ENCODE results near the gene SLC35B1. TPM values are rescaled to one million over a fixed set of nuclear protein-coding genes. Genes with fewer than 3 reads are reported as not detected.
A peak's percentile ranks its signal among the peaks of the same experiment; 100 is the strongest.

Gene SLC35B1
- total RNA-seq, 2 donors from 2014 or later = 29.1 to 60.9 TPM

GRCh38 chr17:49742166-49742638 is 34.4 kb upstream of the SLC35B1 start:
- peak overlapping the region; percentile 98 for H3K27ac Mint-ChIP-seq
- ATAC-seq (replicated peaks) = no peak
- H3K9me3 Mint-ChIP-seq = no peaks in the 10 kb centered on the region
- H3K4me3 Mint-ChIP-seq = peak overlapping the region; percentile 95
- H3K36me3 Mint-ChIP-seq (ENCODE audit: low read depth) = peaks cover 22% of the 10 kb centered on the region
- peaks cover 76% of the 10 kb centered on the region for H3K4me1 Mint-ChIP-seq
- H3K27me3 Mint-ChIP-seq = no peaks in the 10 kb centered on the region

DNA sequence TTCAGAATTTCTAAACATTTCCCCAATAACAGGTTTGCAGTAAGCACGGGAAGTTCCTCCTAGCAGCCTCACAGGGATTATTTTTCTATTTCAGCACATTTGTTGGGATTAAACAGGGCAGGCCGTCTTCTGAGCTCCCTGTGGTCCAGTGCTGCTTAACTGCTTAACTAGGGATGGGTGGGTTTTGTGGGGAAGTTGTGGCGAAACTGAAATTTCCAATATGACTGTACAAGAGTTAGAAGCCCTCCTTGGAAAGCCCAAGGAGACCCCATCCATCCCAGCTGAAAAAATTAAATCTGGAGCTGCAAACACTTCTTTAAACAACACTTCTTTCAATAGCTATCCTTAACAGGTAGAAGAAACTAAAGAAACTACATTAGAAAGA is 33.9 kb upstream of the SLC35B1 start:
- H3K9me3 Mint-ChIP-seq = no peaks in the 10 kb centered on the region

GRCh38 chr17:49741009-49741691 is 33.4 kb upstream of the SLC35B1 start:
- ATAC-seq (replicated peaks) = peak; percentile 30
- Mint-ChIP-seq H3K27ac (peak overlapping the region; percentile 98), H3K4me1 (peaks cover 74% of the 10 kb centered on the region), H3K4me3 (peak overlapping the region; percentile 95), H3K27me3 (no peaks in the 10 kb centered on the region), H3K36me3 (ENCODE audit: low read depth) (peaks cover 19% of the 10 kb centered on the region), H3K9me3 (no peaks in the 10 kb centered on the region)

More for the DNA sequence above, 33.9 kb upstream of the SLC35B1 start:
- Mint-ChIP-seq H3K27me3 (no peaks in the 10 kb centered on the region), H3K27ac (peak overlapping the region; percentile 98), H3K36me3 (ENCODE audit: low read depth) (peaks cover 22% of the 10 kb centered on the region), H3K4me3 (peak overlapping the region; percentile 95), H3K4me1 (peaks cover 76% of the 10 kb centered on the region)
- no peak for ATAC-seq (replicated peaks)

GRCh38 chr17:49739641-49740271 is 32.0 kb upstream of the SLC35B1 start:
- Mint-ChIP-seq H3K4me1 (peaks cover 64% of the 10 kb centered on the region), H3K27me3 (no peaks in the 10 kb centered on the region), H3K36me3 (ENCODE audit: low read depth) (peaks cover 9% of the 10 kb centered on the region), H3K9me3 (no peaks in the 10 kb centered on the region), H3K4me3 (peak overlapping the region; percentile 95), H3K27ac (peak overlapping the region; percentile 98)
- peak; percentile 88 for ATAC-seq (replicated peaks)

GRCh38 chr17:49738456-49739163 is 30.8 kb upstream of the SLC35B1 start:
- peaks cover 67% of the 10 kb centered on the region for H3K4me1 Mint-ChIP-seq
- H3K36me3 Mint-ChIP-seq (ENCODE audit: low read depth) = peaks cover 9% of the 10 kb centered on the region
- peak overlapping the region; percentile 98 for H3K27ac Mint-ChIP-seq
- no peaks in the 10 kb centered on the region for H3K27me3 Mint-ChIP-seq
- H3K4me3 Mint-ChIP-seq = peak overlapping the region; percentile 95
- no peak for ATAC-seq (replicated peaks)
- H3K9me3 Mint-ChIP-seq = no peaks in the 10 kb centered on the region

DNA sequence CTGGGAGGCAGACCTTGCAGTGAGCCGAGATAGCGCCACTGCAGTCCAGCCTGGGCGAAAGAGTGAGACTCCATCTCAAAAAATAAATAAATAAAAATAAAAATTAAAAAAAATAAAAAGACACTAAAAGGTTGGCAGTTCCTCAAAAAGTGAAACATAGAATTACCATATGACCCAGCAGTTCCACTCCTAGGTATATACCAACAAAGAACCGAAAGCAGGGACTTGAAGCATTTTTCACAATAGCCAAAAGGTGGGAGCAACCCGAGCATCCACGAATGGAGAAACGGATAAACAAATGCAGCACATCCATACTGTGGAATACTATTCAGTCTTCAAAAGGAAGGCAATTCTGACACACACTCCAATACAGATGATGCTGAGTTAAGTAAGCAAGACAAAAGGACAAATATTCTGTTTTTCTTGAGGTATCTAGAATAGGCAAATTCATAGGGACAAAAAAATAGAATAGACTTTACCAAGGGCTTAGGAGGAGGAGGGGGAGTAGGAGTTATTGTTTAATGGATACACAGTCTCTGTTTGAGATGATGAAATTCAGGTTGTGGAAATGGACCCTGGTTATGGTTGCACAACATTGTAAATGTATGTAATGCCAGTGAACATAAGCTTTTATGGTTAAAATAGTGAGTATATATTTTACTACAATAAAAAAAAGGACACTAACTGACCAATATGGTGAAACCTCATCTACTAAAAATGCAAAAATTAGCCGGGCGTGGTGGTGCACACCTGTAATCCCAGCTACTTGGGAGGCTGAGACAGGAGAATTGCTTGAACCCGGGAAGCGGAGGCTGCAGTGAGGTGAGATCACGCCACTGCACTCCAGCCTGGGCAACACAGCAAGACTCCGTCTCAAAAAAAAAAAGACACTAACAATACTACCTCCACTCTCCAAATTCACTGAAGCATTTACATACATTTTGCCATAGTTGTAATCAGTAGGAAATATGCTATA is 27.0 kb upstream of the SLC35B1 start:
- peak overlapping the region; percentile 98 for H3K27ac Mint-ChIP-seq
- no peak for ATAC-seq (replicated peaks)

DNA sequence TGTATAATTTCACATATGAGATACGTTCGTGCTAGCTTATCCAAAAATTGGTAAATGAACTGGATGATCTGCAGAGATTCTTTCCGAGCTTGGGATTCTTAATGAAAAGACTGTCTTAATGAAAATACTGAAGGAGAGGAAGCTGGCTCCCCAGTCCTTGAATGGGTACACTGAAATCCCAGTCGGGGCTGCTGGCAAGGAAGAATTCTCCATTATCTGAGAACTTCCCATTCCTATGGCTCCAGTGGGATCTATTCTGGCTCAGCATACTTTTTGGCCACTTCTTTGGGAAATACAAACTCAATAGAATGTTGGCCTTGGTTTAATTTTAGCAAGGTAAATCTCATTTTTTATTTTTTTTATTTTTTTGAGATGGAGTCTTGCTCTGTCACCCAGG is 23.7 kb upstream of the SLC35B1 start:
- Mint-ChIP-seq H3K36me3 (ENCODE audit: low read depth) (peaks cover 39% of the 10 kb centered on the region), H3K4me3 (peak overlapping the region; percentile 33), H3K27ac (peak overlapping the region; percentile 87), H3K27me3 (no peaks in the 10 kb centered on the region), H3K4me1 (peaks cover 33% of the 10 kb centered on the region), H3K9me3 (no peaks in the 10 kb centered on the region)
- no peak for ATAC-seq (replicated peaks)

More for the DNA sequence above, 27.0 kb upstream of the SLC35B1 start:
- H3K36me3 Mint-ChIP-seq (ENCODE audit: low read depth) = peaks cover 22% of the 10 kb centered on the region
- no peaks in the 10 kb centered on the region for H3K9me3 Mint-ChIP-seq
- H3K4me3 Mint-ChIP-seq = no peak overlapping the region
- H3K27me3 Mint-ChIP-seq = no peaks in the 10 kb centered on the region
- H3K4me1 Mint-ChIP-seq = peaks cover 52% of the 10 kb centered on the region

DNA sequence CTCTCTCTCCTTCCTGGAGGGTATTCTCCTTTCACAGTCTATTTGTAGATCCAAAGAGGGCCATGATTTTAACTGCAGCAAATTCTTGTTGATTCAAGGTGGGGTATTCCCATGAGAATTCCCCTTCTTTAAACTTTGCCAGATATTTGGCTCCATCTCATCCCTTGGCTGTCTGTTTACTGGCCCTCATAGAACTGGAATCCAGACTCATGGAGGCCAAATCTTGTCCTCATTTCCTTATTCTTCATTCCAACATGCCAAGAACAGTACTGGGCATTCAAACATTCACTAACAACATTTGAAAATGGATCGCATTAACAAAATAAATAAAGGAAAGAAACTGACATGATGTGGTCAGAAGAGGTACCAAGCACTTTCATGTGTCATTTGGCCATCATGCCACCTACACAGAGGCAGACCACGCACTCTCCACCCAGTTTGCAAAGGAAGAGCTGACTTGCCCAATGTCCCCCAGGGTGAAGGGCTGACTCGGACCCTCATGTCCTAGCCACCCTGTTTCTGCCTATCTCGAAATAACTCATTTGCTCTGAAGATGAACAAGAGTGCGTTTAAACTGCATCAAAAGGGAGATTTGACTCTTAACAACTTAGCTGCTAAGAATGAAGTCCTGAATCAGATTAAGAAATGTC is 23.1 kb upstream of the SLC35B1 start:
- peaks cover 32% of the 10 kb centered on the region for H3K4me1 Mint-ChIP-seq
- peaks cover 44% of the 10 kb centered on the region for H3K36me3 Mint-ChIP-seq (ENCODE audit: low read depth)
- no peaks in the 10 kb centered on the region for H3K27me3 Mint-ChIP-seq
- H3K27ac Mint-ChIP-seq = peak overlapping the region; percentile 87
- no peaks in the 10 kb centered on the region for H3K9me3 Mint-ChIP-seq
- peak overlapping the region; percentile 33 for H3K4me3 Mint-ChIP-seq
- peak; percentile 53 for ATAC-seq (replicated peaks)

DNA sequence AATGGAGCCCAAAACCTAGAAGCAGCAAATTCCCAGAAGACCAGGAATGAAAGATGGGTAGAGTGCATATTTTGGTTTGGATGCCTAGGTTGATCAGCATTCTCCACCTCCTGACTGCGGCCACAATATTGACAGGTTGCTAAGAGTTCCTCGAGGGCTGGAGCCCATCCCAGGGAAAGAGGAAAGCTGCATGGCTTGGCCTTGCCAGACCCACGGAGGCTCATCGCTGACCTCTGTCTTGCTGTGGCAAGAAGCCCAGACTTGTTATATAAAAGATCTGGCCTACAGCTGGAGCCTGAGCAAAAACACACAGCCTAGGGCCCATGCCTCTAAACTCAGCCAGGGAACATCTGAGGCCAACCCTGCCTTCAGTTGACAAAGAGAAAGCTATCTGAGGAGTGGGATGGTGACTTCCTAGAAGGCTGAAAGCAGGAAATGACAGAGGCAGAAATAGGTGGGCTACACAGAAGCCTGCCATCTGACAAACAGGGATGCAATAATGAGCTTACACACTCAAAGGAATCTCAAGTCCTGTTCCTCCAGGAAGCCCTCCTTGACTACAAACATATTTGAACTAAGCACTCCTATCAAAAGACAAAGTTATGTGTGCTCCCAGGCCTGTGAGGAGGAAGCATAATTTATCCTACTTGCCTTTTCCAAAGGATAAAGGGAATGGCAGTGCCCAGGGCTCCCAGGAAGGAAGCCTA is 22.5 kb upstream of the SLC35B1 start:
- H3K36me3 Mint-ChIP-seq (ENCODE audit: low read depth) = peaks cover 50% of the 10 kb centered on the region
- H3K4me3 Mint-ChIP-seq = no peak overlapping the region
- no peaks in the 10 kb centered on the region for H3K9me3 Mint-ChIP-seq
- H3K4me1 Mint-ChIP-seq = peaks cover 36% of the 10 kb centered on the region
- no peaks in the 10 kb centered on the region for H3K27me3 Mint-ChIP-seq
- ATAC-seq (replicated peaks) = no peak
- peak overlapping the region; percentile 87 for H3K27ac Mint-ChIP-seq

DNA sequence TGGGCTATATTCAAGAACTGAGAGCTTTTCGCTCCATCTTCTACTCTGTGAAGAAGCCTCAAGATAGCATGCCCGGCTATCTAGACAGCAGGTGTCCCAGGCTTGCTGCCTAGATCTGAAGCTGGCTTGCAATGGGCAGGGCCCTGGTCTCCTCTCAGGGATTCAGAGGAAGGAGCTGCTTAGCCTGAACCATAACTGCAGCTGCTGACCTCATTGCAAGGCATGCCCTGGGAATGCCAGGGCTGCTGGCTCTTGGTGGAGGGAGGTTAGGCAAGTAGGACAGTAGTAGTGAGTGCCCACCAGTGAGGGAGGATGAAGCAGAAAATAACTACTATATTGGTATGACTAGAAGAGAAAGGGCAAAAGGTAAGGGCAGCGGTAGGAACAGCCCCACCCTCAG is 21.3 kb upstream of the SLC35B1 start:
- H3K4me1 Mint-ChIP-seq = peaks cover 36% of the 10 kb centered on the region
- no peaks in the 10 kb centered on the region for H3K27me3 Mint-ChIP-seq
- no peak for ATAC-seq (replicated peaks)
- peak overlapping the region; percentile 84 for H3K27ac Mint-ChIP-seq
- H3K4me3 Mint-ChIP-seq = no peak overlapping the region
- H3K9me3 Mint-ChIP-seq = no peaks in the 10 kb centered on the region
- H3K36me3 Mint-ChIP-seq (ENCODE audit: low read depth) = peaks cover 60% of the 10 kb centered on the region

DNA sequence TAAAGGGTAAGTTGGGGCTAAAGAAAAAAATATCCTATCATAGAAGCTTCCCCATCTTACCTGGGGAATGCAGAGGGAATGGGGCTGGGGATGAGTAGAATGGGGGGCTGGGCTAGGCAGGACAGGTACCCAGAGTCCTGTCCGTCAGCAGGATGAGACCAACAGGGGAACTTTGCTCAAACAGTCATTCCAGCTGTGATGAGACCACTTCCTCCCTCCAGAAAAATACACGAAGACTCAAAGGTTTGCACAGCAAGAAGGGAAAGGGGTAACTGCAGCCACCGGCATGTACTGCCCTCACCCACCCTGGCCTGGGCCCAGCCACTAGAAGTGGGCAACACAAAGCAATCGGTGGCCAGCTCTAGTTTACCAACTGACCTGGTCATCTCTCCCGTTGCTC is 20.7 kb upstream of the SLC35B1 start:
- ATAC-seq (replicated peaks) = no peak
- Mint-ChIP-seq H3K36me3 (ENCODE audit: low read depth) (peaks cover 60% of the 10 kb centered on the region), H3K27ac (peak overlapping the region; percentile 84), H3K4me1 (peaks cover 36% of the 10 kb centered on the region), H3K4me3 (no peak overlapping the region), H3K27me3 (no peaks in the 10 kb centered on the region), H3K9me3 (no peaks in the 10 kb centered on the region)

DNA sequence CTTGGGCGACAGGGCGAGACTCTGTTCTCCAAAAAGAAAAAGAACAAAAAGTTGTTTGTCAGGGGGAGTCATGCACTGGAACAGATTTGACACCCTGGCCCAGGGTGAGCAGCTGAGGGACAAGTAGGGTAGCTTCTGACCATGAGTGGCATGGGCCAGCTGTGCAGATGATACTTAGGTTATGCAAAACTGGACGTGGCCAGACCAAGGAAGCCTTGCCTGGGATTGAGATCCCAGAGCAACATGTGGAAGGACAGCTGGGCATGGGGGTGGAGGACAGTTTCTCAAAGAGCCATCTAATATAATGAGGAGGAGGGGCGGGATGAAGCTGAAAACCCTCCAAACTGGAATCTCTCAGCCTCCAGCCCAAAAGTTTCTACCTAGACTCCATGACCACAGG is 19.6 kb upstream of the SLC35B1 start:
- Mint-ChIP-seq H3K4me1 (peaks cover 36% of the 10 kb centered on the region), H3K36me3 (ENCODE audit: low read depth) (peaks cover 61% of the 10 kb centered on the region), H3K9me3 (no peaks in the 10 kb centered on the region), H3K4me3 (no peak overlapping the region), H3K27me3 (no peaks in the 10 kb centered on the region), H3K27ac (no peak overlapping the region)
- no peak for ATAC-seq (replicated peaks)

All from activated T-helper 17 cell treated with anti-CD3 and anti-CD28 coated beads, Interleukin-2, amount 50 U/mL, for 72 hours (primary cell).